ENCODE data around the gene XPNPEP3. TPM values are rescaled to one million over a fixed set of nuclear protein-coding genes. Genes with fewer than 3 reads are reported as not detected.
"Not testable (repeated sequence)": the region's sequence is repeated elsewhere in the genome, so short reads cannot be mapped to it uniquely, and the experiment has no call there.

XPNPEP3 gene
- total and polyA plus RNA-seq, 7 donors = 3.3 to 16.3 (median 10.3) TPM

DNA sequence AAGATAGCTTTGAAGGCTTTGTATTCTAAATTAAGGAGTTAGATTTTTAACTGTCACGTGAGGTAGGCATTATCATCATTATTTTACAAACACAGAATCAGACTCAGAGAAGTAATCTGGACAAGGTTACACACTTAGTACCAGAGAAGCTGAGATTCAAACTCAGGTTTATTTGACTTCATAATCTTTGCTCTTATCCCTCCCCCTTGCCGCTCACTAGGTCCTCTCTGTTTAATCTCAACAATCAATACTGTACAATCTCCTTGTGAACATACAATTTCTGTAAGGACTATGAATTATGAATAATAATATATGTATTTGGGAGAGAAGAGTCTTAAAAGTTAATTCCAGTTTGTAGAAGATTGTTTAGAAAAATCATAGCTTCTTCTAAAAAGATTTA, 10.2 kb downstream of the XPNPEP3 start:
- Histone ChIP-seq H3K27me3 (ENCODE audit: insufficient read depth in 3 of 3, low read length in 2 of 3) (no peaks in the 10 kb centered on the region), H3K9me3 (no peaks in the 10 kb centered on the region), H3K27ac (no peak overlapping the region), H3K4me1 (no peaks in the 10 kb centered on the region), H3K36me3 (ENCODE audit: insufficient read depth in 1 of 2, low read depth in 1 of 2) (peaks cover 0 to 33% of the 10 kb centered on the region in 2 donors), H3K4me3 (no peak overlapping the region)
- ATAC-seq (no peak), DNase-seq (no peak)
- no peak for TF ChIP-seq CTCF (IDR thresholded peaks at IDR 0.05)
- 90 to 96% (median 92%) methylated on average over 2 of the region's 2 CpGs for WGBS, 3 donors
- intact Hi-C loops (cut with DNase I) = no loop called here

DNA sequence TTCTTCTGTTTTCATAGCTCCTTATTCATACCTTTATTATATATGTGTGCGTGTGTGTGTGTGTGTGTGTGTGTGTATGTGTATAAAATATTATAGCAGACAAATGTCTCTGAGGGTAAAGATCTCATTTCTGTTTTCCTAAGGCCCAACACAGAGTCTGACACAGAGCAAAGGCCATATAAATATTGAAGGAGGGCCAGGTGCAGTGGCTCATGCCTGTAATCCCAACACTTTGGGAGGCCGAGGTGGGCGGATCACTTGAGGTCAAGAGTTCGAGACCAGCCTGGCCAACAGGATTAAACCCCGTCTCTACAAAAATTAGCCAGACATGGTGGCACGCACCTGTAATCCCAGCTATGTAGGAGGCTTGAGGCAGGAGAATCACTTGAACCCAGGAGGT, 11.4 kb downstream of the XPNPEP3 start:
- H3K4me1 ChIP-seq; H3K27ac ChIP-seq; ATAC-seq; DNase-seq; H3K27me3 ChIP-seq (ENCODE audit: insufficient read depth in 3 of 3, low read length in 2 of 3); H3K9me3 ChIP-seq; H3K4me3 ChIP-seq; intact Hi-C loops (cut with DNase I): not testable (repeated sequence)
- H3K36me3 ChIP-seq (ENCODE audit: insufficient read depth in 1 of 2, low read depth in 1 of 2) = peaks cover 0 to 43% of the 10 kb centered on the region in 2 donors
- 83 to 90% (median 86%) methylated on average over 6 of the region's 6 CpGs for WGBS, 3 donors

DNA sequence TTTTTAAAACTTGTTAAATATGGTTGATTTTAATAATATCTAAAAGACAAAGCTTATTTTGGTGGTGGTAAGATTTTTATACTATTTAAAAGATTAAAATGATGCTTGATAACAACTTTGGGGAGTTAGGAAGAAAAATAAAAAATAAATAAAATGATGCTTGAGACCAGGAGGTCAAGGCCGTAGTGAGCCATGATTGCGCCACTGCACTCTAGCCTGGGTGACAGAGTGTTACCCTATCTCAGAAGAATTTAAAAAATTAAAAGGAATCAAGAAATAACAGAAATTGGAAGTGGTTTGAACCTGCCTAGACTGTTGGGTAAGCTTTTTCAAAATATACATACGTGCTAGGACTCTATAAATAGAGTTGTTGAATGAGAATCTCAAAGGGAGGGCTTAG, 17.1 kb downstream of the XPNPEP3 start:
- ATAC-seq (no peak), DNase-seq (no peak)
- intact Hi-C loops (cut with DNase I) = no loop called here
- H3K27me3 ChIP-seq (ENCODE audit: insufficient read depth in 3 of 3, low read length in 2 of 3) = no peaks in the 10 kb centered on the region
- H3K9me3 ChIP-seq = no peaks in the 10 kb centered on the region
- 95 to 98% (median 98%) methylated on average over 3 of the region's 3 CpGs for WGBS, 3 donors
- H3K36me3 ChIP-seq (ENCODE audit: insufficient read depth in 1 of 2, low read depth in 1 of 2) = peaks cover 0 to 73% of the 10 kb centered on the region in 2 donors
- no peak overlapping the region for H3K27ac ChIP-seq
- H3K4me3 ChIP-seq = no peak overlapping the region
- no peaks in the 10 kb centered on the region for H3K4me1 ChIP-seq
- no peak for TF ChIP-seq CTCF (IDR thresholded peaks at IDR 0.05)

GRCh38 chr22:40875111-40875510, 18.2 kb downstream of the XPNPEP3 start:
- Histone ChIP-seq H3K27me3 (ENCODE audit: insufficient read depth in 3 of 3, low read length in 2 of 3) (no peaks in the 10 kb centered on the region), H3K9me3 (no peaks in the 10 kb centered on the region), H3K4me3 (no peak overlapping the region), H3K27ac (no peak overlapping the region), H3K4me1 (no peaks in the 10 kb centered on the region), H3K36me3 (ENCODE audit: insufficient read depth in 1 of 2, low read depth in 1 of 2) (peaks cover 0 to 64% of the 10 kb centered on the region in 2 donors)
- DNase-seq (no peak), ATAC-seq (no peak)
- no peak for TF ChIP-seq CTCF (IDR thresholded peaks at IDR 0.05)
- 95 to 96% (median 95%) methylated on average over 3 of the region's 3 CpGs for whole genome bisulfite sequencing, 3 donors
- intact Hi-C loops (cut with DNase I) = no loop called here

GRCh38 chr22:40876907-40877306, 20.0 kb downstream of the XPNPEP3 start:
- no peak for DNase-seq
- no peak overlapping the region for H3K4me3 ChIP-seq
- intact Hi-C loops (cut with DNase I) = no loop called here

More at GRCh38 chr22:40876907-40877306, 20.0 kb downstream of the XPNPEP3 start:
- H3K4me1 ChIP-seq = no peaks in the 10 kb centered on the region
- H3K9me3 ChIP-seq = no peaks in the 10 kb centered on the region
- no peak for ATAC-seq
- 45 to 71% (median 68%) methylated on average over 1 of the region's 1 CpG for whole genome bisulfite sequencing, 3 donors
- H3K27ac ChIP-seq = no peak overlapping the region
- H3K27me3 ChIP-seq (ENCODE audit: insufficient read depth in 3 of 3, low read length in 2 of 3) = no peaks in the 10 kb centered on the region
- no peak for TF ChIP-seq CTCF (IDR thresholded peaks at IDR 0.05)
- peaks cover 0 to 51% of the 10 kb centered on the region in 2 donors for H3K36me3 ChIP-seq (ENCODE audit: insufficient read depth in 1 of 2, low read depth in 1 of 2)
